ENCODE results near the gene TMEM106B. TPM values are rescaled to one million over a fixed set of nuclear protein-coding genes. Genes with fewer than 3 reads are reported as not detected.

Gene TMEM106B
- total and polyA plus RNA-seq, 2 of the 4 experiments (the other 2 are of a cell fraction), result 24.7 to 59.5 TPM

GRCh38 chr7:12239806-12240205 is 28.7 kb downstream of the TMEM106B start:
- H3K9ac ChIP-seq (ENCODE audit: low read depth, low read length), result no peak overlapping the region
- no peak overlapping the region for H3K23ac ChIP-seq (ENCODE audit: low read depth, low read length)
- no peak overlapping the region for H3K4me3 ChIP-seq (ENCODE audit: insufficient read depth, low read depth, low read length)
- no peak overlapping the region for H3K14ac ChIP-seq (replicated peaks; ENCODE audit: low read depth, low read length)
- no peak overlapping the region for H3K56ac ChIP-seq (ENCODE audit: extremely low read depth, insufficient read depth, low read length)
- no peaks in the 10 kb centered on the region for H3K27me3 ChIP-seq (ENCODE audit: control insufficient read depth, insufficient read depth, low read length)
- H4K8ac ChIP-seq (ENCODE audit: low read depth in 2 of 2, low read length in 2 of 2), result no peak overlapping the region
- no peaks in the 10 kb centered on the region for H4K20me1 ChIP-seq (ENCODE audit: insufficient read depth, low read length)
- H3K36me3 ChIP-seq (ENCODE audit: control insufficient read depth, insufficient read depth, low read length), result no peaks in the 10 kb centered on the region
- intact Hi-C loops (cut with micrococcal nuclease), result loop anchor here (5.0 kb wide), 1 partner anchor 173 kb away; no protein-coding TSS in a partner anchor
- ATAC-seq (ENCODE audit: low read depth) (no peak), DNase-seq (no peak)
- no peak overlapping the region for H2BK15ac ChIP-seq (ENCODE audit: low read depth, low read length)
- H2AFZ ChIP-seq (replicated peaks; ENCODE audit: low read length, poor library complexity), result no peak overlapping the region
- H4K91ac ChIP-seq (ENCODE audit: insufficient read depth, low read depth, low read length), result no peak overlapping the region
- no peak overlapping the region for H3K4ac ChIP-seq (ENCODE audit: low read depth, low read length)
- no peak overlapping the region for H3K4me2 ChIP-seq (ENCODE audit: low read depth, low read length)
- H3K9me3 ChIP-seq (ENCODE audit: control insufficient read depth, insufficient read depth, low read length), result no peaks in the 10 kb centered on the region
- TF ChIP-seq MAFK (IDR thresholded peaks at IDR 0.05; ENCODE audit: low read depth, low read length), result no peak
- TF ChIP-seq POLR2A (IDR thresholded peaks at IDR 0.05; ENCODE audit: low read depth, low read length), result no peak
- no peak for TF ChIP-seq MAZ (IDR thresholded peaks at IDR 0.05; ENCODE audit: borderline replicate concordance, low read depth, low read length)
- no peak for TF ChIP-seq RCOR1 (IDR thresholded peaks at IDR 0.05; ENCODE audit: insufficient replicate concordance, low read length)
- no peak for TF ChIP-seq RAD21 (IDR thresholded peaks at IDR 0.05; ENCODE audit: low read length)
- no peak for TF ChIP-seq MXI1 (IDR thresholded peaks at IDR 0.05; ENCODE audit: borderline replicate concordance, low read depth, low read length)
- TF ChIP-seq ELK1 (IDR thresholded peaks at IDR 0.05; ENCODE audit: borderline replicate concordance, low read depth, low read length), result no peak
- TF ChIP-seq CEBPB (IDR thresholded peaks at IDR 0.05; ENCODE audit: low read depth, low read length), result no peak
- no peak for TF ChIP-seq FOS (IDR thresholded peaks at IDR 0.05; ENCODE audit: low read depth, low read length)
- no peak for TF ChIP-seq USF2 (IDR thresholded peaks at IDR 0.05; ENCODE audit: low read depth, low read length)
- ChIA-PET CTCF (interaction anchor here (0.6 kb wide), 1 partner anchor 12 kb away, joined by 5 read pairs; no protein-coding TSS in a partner anchor), POLR2A (ENCODE audit: unreplicated experiment) (no interaction called here)
- no peak overlapping the region for H3K27ac ChIP-seq (ENCODE audit: insufficient read depth, low read length)
- H2BK5ac ChIP-seq (ENCODE audit: low read depth, low read length, poor library complexity, severe bottlenecking), result no peak overlapping the region
- no peak overlapping the region for H4K5ac ChIP-seq (ENCODE audit: low read depth, low read length)
- no peak overlapping the region for H2BK20ac ChIP-seq (ENCODE audit: low read depth, low read length)
- no peak overlapping the region for H3K18ac ChIP-seq (ENCODE audit: low read depth, low read length)
- H3K9me1 ChIP-seq (ENCODE audit: insufficient read depth, low read length), result no peaks in the 10 kb centered on the region
- no peaks in the 10 kb centered on the region for H3K79me1 ChIP-seq (ENCODE audit: low read depth in 1 of 2, low read length in 2 of 2)
- no peak overlapping the region for H2BK120ac ChIP-seq (ENCODE audit: low read depth, low read length)
- H2AK5ac ChIP-seq (ENCODE audit: low read depth, low read length), result no peak overlapping the region
- WGBS, 2 experiments (ENCODE audit: extremely low coverage in 2 of 2, insufficient read length in 1 of 2), result no CpG with 5 or more reads among the region's 3 CpGs
- no TSS peak for BruUV-seq (replicated peaks)
- dilution Hi-C loops (cut with HindIII; ENCODE audit: low sequenced_read_pairs, unreplicated experiment), result no loop called here
- no peaks in the 10 kb centered on the region for H3K4me1 ChIP-seq (ENCODE audit: control insufficient read depth, insufficient read depth, low read length)
- no peak overlapping the region for H2AK9ac ChIP-seq (replicated peaks; ENCODE audit: low read depth, low read length, poor library complexity)
- in situ Hi-C loops (cut with MboI; ENCODE audit: low sequenced_read_pairs), result no loop called here

Measured in IMR-90 (cell line).